Endothelial cell of umbilical vein (primary cell): ENCODE results near the gene ASPM. TPM values are rescaled to one million over a fixed set of nuclear protein-coding genes. Genes with fewer than 3 reads are reported as not detected.

ENCODE experiments used
- BruUV-seq: library from RNA; stranded (reverse); fragments of 400-500 nt; replicated peaks from 2 replicates; lab custom pipeline; 2021; lab: Mats Ljungman, UMichigan
- CTCF ChIA-PET: fragments of 300-600, 350-600 bp; sonication (Branson Sonifier 250); formaldehyde crosslinking; loops from one replicate; lab custom pipeline; 2021; ENCODE audit warnings: antibody characterized with exemption, inconsistent platforms; lab: Charles Lee
- POLR2A ChIA-PET: fragments of 300-600, 350-600 bp; sonication (Branson Sonifier 250); formaldehyde crosslinking; loops from one replicate; lab custom pipeline; 2021; ENCODE audit warnings: antibody characterized with exemption, inconsistent platforms; lab: Charles Lee
- DNase-seq: peaks from one replicate; pipeline ENCODE4 v3.0.0-alpha.2; 2011; ENCODE audit warnings: low read depth, low spot score
- FAIRE-seq: peaks from 2 replicates; lab custom pipeline; 2011; peaks lifted over from hg19 to GRCh38; lab: Jason Lieb, UNC
- H2AFZ ChIP-seq: 2 replicates; pipeline ENCODE4 v1.6.0; 2012; ENCODE audit warnings: low read depth, low read length, control low read depth, inconsistent platforms
- H3K27ac ChIP-seq: 2 replicates; pipeline ENCODE4 v1.5.1; 2011; ENCODE audit warnings: low read depth, mild to moderate bottlenecking, control low read depth, low read length, moderate library complexity; ENCODE audit not compliant: insufficient read depth
- H3K27me3 ChIP-seq, 2 experiments: 2 replicates each; pipeline versions ENCODE4 v1.6.0 to v1.6.1; 2011; ENCODE audit warnings: low read length in 2 of 2, mixed read lengths in 1 of 2; ENCODE audit not compliant: control insufficient read depth in 2 of 2, insufficient read depth in 2 of 2
- H3K36me3 ChIP-seq, 2 experiments: 2 replicates in 1 of 2; 3 replicates in 1 of 2; pipeline ENCODE4 v1.5.1; 2011; ENCODE audit warnings: low read length in 2 of 2, mild to moderate bottlenecking in 1 of 2, moderate library complexity in 1 of 2; ENCODE audit not compliant: control insufficient read depth in 2 of 2, insufficient read depth in 2 of 2; ENCODE audit errors: extremely low read depth in 1 of 2
- H3K4me1 ChIP-seq: 3 replicates; pipeline ENCODE4 v1.5.1; 2011; ENCODE audit warnings: mild to moderate bottlenecking, low read length; ENCODE audit not compliant: control insufficient read depth, insufficient read depth; ENCODE audit errors: extremely low read depth
- H3K4me2 ChIP-seq: 2 replicates; pipeline ENCODE4 v1.6.1; 2011; ENCODE audit warnings: low read length, control low read depth, mixed read lengths; ENCODE audit not compliant: insufficient read depth
- H3K4me3 ChIP-seq, 3 experiments: fragments of 200-600 bp in 1 of 3; sonication (generic), shearing (Covaris generic) in 1 of 3; replicated peaks in 1 of 3; 2 replicates each; pipeline ENCODE4 v1.5.1; 2011 to 2016; ENCODE audit warnings: control low read depth in 3 of 3, low read length in 3 of 3, mild to moderate bottlenecking in 2 of 3, inconsistent platforms in 1 of 3, low read depth in 1 of 3, moderate library complexity in 1 of 3; ENCODE audit not compliant: insufficient read depth in 1 of 3
- H3K79me2 ChIP-seq: 2 replicates; pipeline ENCODE4 v1.6.0; 2012; ENCODE audit warnings: low read length, inconsistent platforms; ENCODE audit not compliant: control insufficient read depth, insufficient read depth
- H3K9ac ChIP-seq: replicated peaks from 2 replicates; pipeline ENCODE3; 2011; ENCODE audit warnings: low read length, control low read depth; ENCODE audit not compliant: insufficient read depth; ENCODE audit errors: extremely low read depth
- H3K9me1 ChIP-seq: replicated peaks from 3 replicates; pipeline ENCODE4 v1.6.0; 2011; ENCODE audit warnings: mild to moderate bottlenecking, low read length; ENCODE audit not compliant: control insufficient read depth, insufficient read depth; ENCODE audit errors: extremely low read depth
- H3K9me3 ChIP-seq: replicated peaks from 2 replicates; pipeline ENCODE4 v1.5.1; 2012; ENCODE audit warnings: low read length, inconsistent platforms; ENCODE audit not compliant: control insufficient read depth, insufficient read depth
- H4K20me1 ChIP-seq: replicated peaks from 2 replicates; pipeline ENCODE3; 2011; ENCODE audit warnings: mild to moderate bottlenecking, low read length; ENCODE audit not compliant: control insufficient read depth, insufficient read depth; ENCODE audit errors: extremely low read depth
- EZH2 ChIP-seq: IDR thresholded peaks from 2 replicates; pipeline ENCODE4 v1.6.1; 2012; ENCODE audit warnings: borderline replicate concordance, low read depth, mild to moderate bottlenecking, moderate library complexity, low read length, inconsistent platforms; ENCODE audit not compliant: severe bottlenecking
- FOS ChIP-seq: IDR thresholded peaks from 2 replicates; pipeline ENCODE4 v1.6.1; 2011; ENCODE audit warnings: mild to moderate bottlenecking, low read length, moderate library complexity, borderline replicate concordance; ENCODE audit not compliant: insufficient read depth
- GATA2 ChIP-seq: IDR thresholded peaks from 2 replicates; pipeline ENCODE4 v1.7.0; 2011; ENCODE audit warnings: low read depth, mild to moderate bottlenecking, moderate library complexity, mixed read lengths, low read length; ENCODE audit not compliant: insufficient read length, insufficient read depth
- JUN ChIP-seq: IDR thresholded peaks from 2 replicates; pipeline ENCODE4 v1.6.1; 2011; ENCODE audit warnings: borderline replicate concordance, low read depth; ENCODE audit not compliant: insufficient read length, insufficient read depth
- MYC ChIP-seq: IDR thresholded peaks from one replicate; pipeline ENCODE4 v1.6.1; 2011; ENCODE audit warnings: mild to moderate bottlenecking, low read depth, low read length
- POLR2A ChIP-seq: IDR thresholded peaks from 2 replicates; pipeline ENCODE4 v1.6.1; 2012; ENCODE audit warnings: low read depth, mild to moderate bottlenecking, control low read depth, low read length
- dilution Hi-C: fragments of 300-500 bp; cut with MboI; formaldehyde crosslinking; loops from one replicate; pipeline ENCODE4 v1.15.0; 2019; ENCODE audit warnings: low sequenced_read_pairs; ENCODE audit not compliant: extremely low pct_ligation_motif_present
- intact Hi-C: fragments of 100-400 bp; cut with micrococcal nuclease; formaldehyde crosslinking; loops from one replicate; pipeline ENCODE4 v1.10.0; 2022
- polyA plus RNA-seq, 4 experiments: library from polyadenylated mRNA; depleted of rRNA in 3 of 4; stranded (reverse) in 3 of 4; unstranded in 1 of 4; fragments of >200 nt; gene quantifications; 2 replicates each; pipeline versions ENCODE4 v1.2.1 to v1.2.3, GENCODE V29; 2011 to 2012; ENCODE audit warnings: missing spikeins in 1 of 4
- total RNA-seq: library from RNA; stranded (reverse); gene quantifications from 2 replicates; pipeline ENCODE4 v1.2.3, GENCODE V29; 2021
- TF ChIP-seq, protein P1 (sequence below), 2 donors: IDR thresholded peaks; 1 replicate in 1 of 2; 2 replicates in 1 of 2; pipeline ENCODE4 v1.5.1; 2011; ENCODE audit warnings: low read length in 2 of 2, mild to moderate bottlenecking in 2 of 2, moderate library complexity in 2 of 2, control low read depth in 1 of 2, inconsistent platforms in 1 of 2, low read depth in 1 of 2; ENCODE audit not compliant: insufficient read depth in 1 of 2; ENCODE audit errors: extremely low read depth in 1 of 2
- TF ChIP-seq, protein P2 (sequence below): IDR thresholded peaks from 2 replicates; pipeline ENCODE4 v1.6.1; 2011; ENCODE audit not compliant: insufficient read depth, insufficient read length

ASPM gene
- total and polyA plus RNA-seq, 2 donors (not counting 3 experiments of a cell fraction or from before 2014, with no cell fraction given) = 5.3 to 55.1 TPM

DNA sequence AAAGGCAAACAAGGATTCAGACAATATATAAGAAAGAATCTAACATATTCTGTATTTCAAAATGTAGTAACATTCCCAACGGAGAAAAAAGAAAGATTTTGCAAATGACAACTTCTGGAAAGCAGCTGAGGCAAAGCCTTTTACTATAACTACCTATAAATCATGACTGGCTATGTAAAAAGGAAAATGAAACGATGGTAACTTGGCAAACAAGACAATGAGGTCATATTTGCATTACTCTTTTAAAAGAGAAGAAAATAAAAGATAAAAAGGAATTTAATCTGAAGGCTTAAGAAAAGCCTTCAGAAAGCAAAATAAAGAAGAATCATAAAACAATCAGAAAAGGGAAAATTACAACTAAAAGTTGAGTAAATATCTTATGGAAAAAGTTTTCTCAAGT lies 25.1 kb upstream of the ASPM start:
- H3K4me2 ChIP-seq = no peak overlapping the region
- no peaks in the 10 kb centered on the region for H3K9me1 ChIP-seq
- H3K79me2 ChIP-seq = no peaks in the 10 kb centered on the region
- FAIRE-seq (no peak), DNase-seq (peak; percentile 46)
- H3K27ac ChIP-seq = no peak overlapping the region
- no peak overlapping the region for H3K9ac ChIP-seq
- H3K9me3 ChIP-seq = no peaks in the 10 kb centered on the region
- H3K36me3 ChIP-seq = peaks cover 0 to 5% of the 10 kb centered on the region in 2 experiments
- intact Hi-C loops = loop anchor here (10.0 kb wide), 1 partner anchor 347 kb away; no protein-coding TSS in a partner anchor
- H4K20me1 ChIP-seq = no peaks in the 10 kb centered on the region
- TF ChIP-seq MYC (no peak), GATA2 (no peak), JUN (no peak), FOS (no peak), EZH2 (no peak), POLR2A (no peak)
- TF ChIP-seq, protein P1, sequence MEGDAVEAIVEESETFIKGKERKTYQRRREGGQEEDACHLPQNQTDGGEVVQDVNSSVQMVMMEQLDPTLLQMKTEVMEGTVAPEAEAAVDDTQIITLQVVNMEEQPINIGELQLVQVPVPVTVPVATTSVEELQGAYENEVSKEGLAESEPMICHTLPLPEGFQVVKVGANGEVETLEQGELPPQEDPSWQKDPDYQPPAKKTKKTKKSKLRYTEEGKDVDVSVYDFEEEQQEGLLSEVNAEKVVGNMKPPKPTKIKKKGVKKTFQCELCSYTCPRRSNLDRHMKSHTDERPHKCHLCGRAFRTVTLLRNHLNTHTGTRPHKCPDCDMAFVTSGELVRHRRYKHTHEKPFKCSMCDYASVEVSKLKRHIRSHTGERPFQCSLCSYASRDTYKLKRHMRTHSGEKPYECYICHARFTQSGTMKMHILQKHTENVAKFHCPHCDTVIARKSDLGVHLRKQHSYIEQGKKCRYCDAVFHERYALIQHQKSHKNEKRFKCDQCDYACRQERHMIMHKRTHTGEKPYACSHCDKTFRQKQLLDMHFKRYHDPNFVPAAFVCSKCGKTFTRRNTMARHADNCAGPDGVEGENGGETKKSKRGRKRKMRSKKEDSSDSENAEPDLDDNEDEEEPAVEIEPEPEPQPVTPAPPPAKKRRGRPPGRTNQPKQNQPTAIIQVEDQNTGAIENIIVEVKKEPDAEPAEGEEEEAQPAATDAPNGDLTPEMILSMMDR (IDR thresholded peaks at IDR 0.05; ENCODE audit: extremely low read depth in 1 of 2, insufficient read depth in 1 of 2, low read depth in 1 of 2, low read length in 2 of 2) = no peak
- TF ChIP-seq, protein P2, sequence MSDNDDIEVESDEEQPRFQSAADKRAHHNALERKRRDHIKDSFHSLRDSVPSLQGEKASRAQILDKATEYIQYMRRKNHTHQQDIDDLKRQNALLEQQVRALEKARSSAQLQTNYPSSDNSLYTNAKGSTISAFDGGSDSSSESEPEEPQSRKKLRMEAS = no peak
- no peaks in the 10 kb centered on the region for H3K4me1 ChIP-seq
- no TSS peak for BruUV-seq
- ChIA-PET CTCF (interaction anchor here (1.5 to 1.6 kb wide), 2 partner anchors 9 to 11 kb away, joined by 3 to 7 read pairs; no protein-coding TSS in a partner anchor), POLR2A (no interaction called here)
- no peak overlapping the region for H2AFZ ChIP-seq
- H3K4me3 ChIP-seq = no peak overlapping the region
- no peaks in the 10 kb centered on the region for H3K27me3 ChIP-seq
- dilution Hi-C loops = no loop called here
